Measurements from ENCODE around the gene CIDEB. TPM values are rescaled to one million over a fixed set of nuclear protein-coding genes. Genes with fewer than 3 reads are reported as not detected.

CIDEB gene
- total RNA-seq, 1 experiment from 2014 or later = not detected

- no peak overlapping the region for H3K27ac ChIP-seq (ENCODE audit: insufficient read length, low read depth, low read length)
- H2BK15ac ChIP-seq (ENCODE audit: low read depth, low read length) = no peak overlapping the region
- no peak overlapping the region for H3K9ac ChIP-seq (ENCODE audit: extremely low read depth, insufficient read length, low read length)
- no peaks in the 10 kb centered on the region for H3K79me2 ChIP-seq (ENCODE audit: insufficient read depth, low read length)
- TF ChIP-seq CTCF (conservative IDR thresholded peaks at IDR 0.05) = no peak
- H2BK20ac ChIP-seq (ENCODE audit: low read depth, low read length, poor library complexity, severe bottlenecking) = no peak overlapping the region
- no peak overlapping the region; a peak in 1 of 5 replicates for H3K4me3 Mint-ChIP-seq
- no peak overlapping the region for H4K91ac ChIP-seq (ENCODE audit: insufficient read length, low read depth, low read length)
- no peak overlapping the region for H2BK120ac ChIP-seq (ENCODE audit: low read depth, low read length, poor library complexity, severe bottlenecking)
- no peak overlapping the region for H2AK5ac ChIP-seq (ENCODE audit: insufficient read length, low read length)
- WGBS (ENCODE audit: extremely low coverage, insufficient read length, low lambda C conversion rate) = no CpG with 5 or more reads among the region's 6 CpGs
- no peaks in the 10 kb centered on the region for H3K9me3 Mint-ChIP-seq
- H4K20me1 ChIP-seq (ENCODE audit: control insufficient read depth, insufficient read depth, insufficient read length) = no peaks in the 10 kb centered on the region
- H3K56ac ChIP-seq (ENCODE audit: insufficient read length, low read depth, low read length) = no peak overlapping the region
- H3K4me1 ChIP-seq (ENCODE audit: insufficient read depth, low read length) = no peaks in the 10 kb centered on the region
- H4K8ac ChIP-seq (replicated peaks; ENCODE audit: insufficient read length, low read depth, low read length) = no peak overlapping the region
- H3K23me2 ChIP-seq (ENCODE audit: insufficient read length, low read depth, low read length, poor library complexity, severe bottlenecking) = no peaks in the 10 kb centered on the region
- no peak overlapping the region for H2BK12ac ChIP-seq (ENCODE audit: insufficient read length, low read depth, low read length)
- H3K9me3 ChIP-seq (ENCODE audit: control insufficient read depth, low read depth, low read length) = no peaks in the 10 kb centered on the region
- peak overlapping the region in 1 of 3 experiments; percentile 27; a peak in 2 of 7 replicates for H3K27ac Mint-ChIP-seq
- no peak for DNase-seq
- H2AFZ ChIP-seq (ENCODE audit: low read length) = no peak overlapping the region
- H3K36me3 Mint-ChIP-seq (ENCODE audit: insufficient read depth in 1 of 3, low read depth in 3 of 3) = no peaks in the 10 kb centered on the region
- H4K5ac ChIP-seq (ENCODE audit: insufficient read length, low read depth, low read length) = no peak overlapping the region
- H3K23ac ChIP-seq (ENCODE audit: insufficient read length, low read depth, low read length) = no peak overlapping the region
- H3K4me1 Mint-ChIP-seq = peaks cover 2% of the 10 kb centered on the region in 2 experiments; a peak in 1 of 4 replicates
- no peak overlapping the region for H3K4ac ChIP-seq (ENCODE audit: low read depth, low read length)
- no peak overlapping the region for H3K14ac ChIP-seq (ENCODE audit: insufficient read depth, low read length)
- no peaks in the 10 kb centered on the region for H3K79me1 ChIP-seq (ENCODE audit: insufficient read depth, low read depth, low read length, poor library complexity, severe bottlenecking)
- H2BK5ac ChIP-seq (ENCODE audit: insufficient read length, low read length) = no peak overlapping the region
- no peak overlapping the region for H3T11ph ChIP-seq (ENCODE audit: low read length)
- no peak overlapping the region for H3K18ac ChIP-seq (ENCODE audit: insufficient read length, low read depth, low read length)
- H3K4me2 ChIP-seq (ENCODE audit: insufficient read depth, insufficient read length, low read length) = no peak overlapping the region
- no peaks in the 10 kb centered on the region for H3K27me3 ChIP-seq (ENCODE audit: insufficient read depth, low read length)
- no peaks in the 10 kb centered on the region for H3K27me3 Mint-ChIP-seq (ENCODE audit: low read depth)
These were observed 26.8 kb downstream of the CIDEB start for GRCh38 chr14:24280797-24281460.
